ENCODE measurements around the gene OTOGL.

- TF ChIP-seq, protein P1, sequence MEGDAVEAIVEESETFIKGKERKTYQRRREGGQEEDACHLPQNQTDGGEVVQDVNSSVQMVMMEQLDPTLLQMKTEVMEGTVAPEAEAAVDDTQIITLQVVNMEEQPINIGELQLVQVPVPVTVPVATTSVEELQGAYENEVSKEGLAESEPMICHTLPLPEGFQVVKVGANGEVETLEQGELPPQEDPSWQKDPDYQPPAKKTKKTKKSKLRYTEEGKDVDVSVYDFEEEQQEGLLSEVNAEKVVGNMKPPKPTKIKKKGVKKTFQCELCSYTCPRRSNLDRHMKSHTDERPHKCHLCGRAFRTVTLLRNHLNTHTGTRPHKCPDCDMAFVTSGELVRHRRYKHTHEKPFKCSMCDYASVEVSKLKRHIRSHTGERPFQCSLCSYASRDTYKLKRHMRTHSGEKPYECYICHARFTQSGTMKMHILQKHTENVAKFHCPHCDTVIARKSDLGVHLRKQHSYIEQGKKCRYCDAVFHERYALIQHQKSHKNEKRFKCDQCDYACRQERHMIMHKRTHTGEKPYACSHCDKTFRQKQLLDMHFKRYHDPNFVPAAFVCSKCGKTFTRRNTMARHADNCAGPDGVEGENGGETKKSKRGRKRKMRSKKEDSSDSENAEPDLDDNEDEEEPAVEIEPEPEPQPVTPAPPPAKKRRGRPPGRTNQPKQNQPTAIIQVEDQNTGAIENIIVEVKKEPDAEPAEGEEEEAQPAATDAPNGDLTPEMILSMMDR (IDR thresholded peaks at IDR 0.05), result no peak
- TF ChIP-seq EP300 (IDR thresholded peaks at IDR 0.05) (no peak), POLR2A (IDR thresholded peaks at IDR 0.05) (no peak)
Observed at GRCh38 chr12:80321653-80322052, 222.3 kb downstream of the OTOGL start.

Data from suprapubic skin (tissue), 3 donors.